ENCODE results near the gene SQSTM1.
A peak's percentile ranks its signal among the peaks of the same experiment; 100 is the strongest.

Gene SQSTM1

DNA sequence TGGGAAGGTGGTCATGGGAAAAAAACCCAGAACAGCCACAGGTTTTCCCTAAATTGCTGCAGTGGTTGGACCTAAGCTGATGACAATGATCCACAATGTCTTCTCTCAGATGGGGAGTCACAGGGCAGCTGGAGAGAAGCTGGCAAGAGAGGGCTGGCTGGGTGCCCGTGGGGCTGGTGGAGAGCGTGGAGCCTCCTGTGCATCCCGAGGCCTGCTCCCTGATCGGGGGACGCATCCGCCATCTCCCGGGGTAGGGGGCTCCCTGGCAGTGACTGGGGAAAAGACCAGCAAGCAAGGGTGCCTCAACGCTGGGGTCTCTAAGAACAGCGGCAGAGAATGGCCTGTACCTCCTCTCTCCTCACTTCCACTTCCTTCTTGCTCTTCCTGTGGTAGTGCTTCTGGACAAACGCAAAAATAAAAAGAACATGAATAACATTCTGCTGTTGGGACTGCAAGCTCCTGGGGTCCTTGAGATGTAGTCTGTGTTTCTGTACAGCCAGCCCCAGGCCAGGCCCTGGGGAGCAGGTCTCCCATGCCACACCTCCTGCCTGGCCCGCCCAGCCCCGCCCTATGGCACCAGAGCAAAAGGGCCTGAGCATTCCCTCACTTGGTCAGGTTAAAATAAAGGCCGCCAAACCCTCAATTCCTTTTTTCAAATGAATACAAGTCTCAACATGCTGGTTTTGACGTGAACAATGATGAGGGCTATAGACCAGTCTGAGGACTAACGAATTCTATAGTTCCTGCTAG, 45.0 kb downstream of the SQSTM1 start:
- DNase-seq (ENCODE audit: low read depth), result no peak
- H3K4me3 ChIP-seq (ENCODE audit: low read depth, low read length), result no peak overlapping the region
- TF ChIP-seq, protein P1, sequence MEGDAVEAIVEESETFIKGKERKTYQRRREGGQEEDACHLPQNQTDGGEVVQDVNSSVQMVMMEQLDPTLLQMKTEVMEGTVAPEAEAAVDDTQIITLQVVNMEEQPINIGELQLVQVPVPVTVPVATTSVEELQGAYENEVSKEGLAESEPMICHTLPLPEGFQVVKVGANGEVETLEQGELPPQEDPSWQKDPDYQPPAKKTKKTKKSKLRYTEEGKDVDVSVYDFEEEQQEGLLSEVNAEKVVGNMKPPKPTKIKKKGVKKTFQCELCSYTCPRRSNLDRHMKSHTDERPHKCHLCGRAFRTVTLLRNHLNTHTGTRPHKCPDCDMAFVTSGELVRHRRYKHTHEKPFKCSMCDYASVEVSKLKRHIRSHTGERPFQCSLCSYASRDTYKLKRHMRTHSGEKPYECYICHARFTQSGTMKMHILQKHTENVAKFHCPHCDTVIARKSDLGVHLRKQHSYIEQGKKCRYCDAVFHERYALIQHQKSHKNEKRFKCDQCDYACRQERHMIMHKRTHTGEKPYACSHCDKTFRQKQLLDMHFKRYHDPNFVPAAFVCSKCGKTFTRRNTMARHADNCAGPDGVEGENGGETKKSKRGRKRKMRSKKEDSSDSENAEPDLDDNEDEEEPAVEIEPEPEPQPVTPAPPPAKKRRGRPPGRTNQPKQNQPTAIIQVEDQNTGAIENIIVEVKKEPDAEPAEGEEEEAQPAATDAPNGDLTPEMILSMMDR (IDR thresholded peaks at IDR 0.05; ENCODE audit: low read depth, low read length, missing control alignments), result no peak

DNA sequence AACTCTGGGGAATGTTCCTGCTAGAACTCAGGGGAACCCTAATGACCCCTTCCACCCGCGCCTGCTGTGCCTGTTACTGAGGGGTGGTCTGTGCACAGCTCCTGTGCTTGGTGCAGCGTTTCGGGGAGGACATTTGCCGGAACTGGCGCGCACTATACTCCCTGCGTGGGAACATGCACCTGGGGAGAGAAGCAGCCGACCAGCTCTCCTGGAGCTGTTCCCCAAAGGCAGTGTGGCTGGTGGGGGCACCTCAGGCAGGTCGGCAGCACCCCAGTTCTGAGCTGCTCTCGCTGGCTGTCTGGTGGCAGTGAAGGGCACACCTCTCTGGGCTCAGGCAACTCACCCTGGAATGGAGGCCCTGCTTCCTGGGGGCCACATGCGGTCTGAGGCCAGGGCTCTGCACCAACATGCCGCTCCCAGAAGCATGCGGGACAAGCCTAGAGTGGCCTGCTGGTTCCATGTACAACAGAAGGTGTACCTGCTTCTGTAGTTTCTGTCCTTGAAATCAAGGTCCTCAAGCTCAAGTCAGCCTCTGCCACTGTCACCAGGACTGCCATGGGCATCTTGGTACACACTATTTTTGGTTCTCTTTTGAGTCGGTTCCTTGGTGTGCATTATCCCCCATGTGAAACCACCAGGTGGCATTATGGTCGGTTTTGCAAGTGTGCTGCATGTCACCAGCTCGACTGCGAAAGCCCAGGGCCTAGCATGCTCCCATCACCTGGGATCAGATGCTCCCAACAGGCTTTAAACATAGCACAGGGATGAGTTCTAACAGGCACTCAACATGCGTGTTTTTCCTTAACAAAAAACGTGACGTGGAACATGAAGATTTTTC, 45.8 kb downstream of the SQSTM1 start:
- no peak for DNase-seq (ENCODE audit: low read depth)
- TF ChIP-seq, protein P1 (IDR thresholded peaks at IDR 0.05; ENCODE audit: low read depth, low read length, missing control alignments), result peak; percentile 49

DNA sequence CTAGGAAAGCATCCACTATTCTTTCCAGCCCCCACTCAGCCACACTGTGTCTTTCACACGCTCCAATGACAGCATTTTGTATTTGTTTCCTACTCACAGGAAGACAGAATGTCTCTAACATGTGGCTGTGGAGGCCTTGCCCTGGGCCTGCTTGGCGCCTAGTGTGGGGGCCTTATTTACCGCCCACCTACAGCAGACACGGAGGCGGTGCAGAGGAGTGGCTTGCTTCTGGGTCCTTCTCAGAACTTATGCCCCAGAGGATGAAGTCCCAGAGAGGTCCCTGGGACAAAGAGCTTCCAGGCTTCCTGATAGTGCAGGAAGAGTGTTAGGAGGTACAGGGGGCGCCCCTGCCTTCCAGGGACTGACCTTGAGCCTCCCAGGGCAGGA, 46.4 kb downstream of the SQSTM1 start:
- TF ChIP-seq, protein P1 (IDR thresholded peaks at IDR 0.05; ENCODE audit: low read depth, low read length, missing control alignments), result no peak
- no peak for DNase-seq (ENCODE audit: low read depth)
- no peak overlapping the region for H3K4me3 ChIP-seq (ENCODE audit: low read depth, low read length)

More for the DNA sequence above, 45.8 kb downstream of the SQSTM1 start:
- no peak overlapping the region for H3K4me3 ChIP-seq (ENCODE audit: low read depth, low read length)

DNA sequence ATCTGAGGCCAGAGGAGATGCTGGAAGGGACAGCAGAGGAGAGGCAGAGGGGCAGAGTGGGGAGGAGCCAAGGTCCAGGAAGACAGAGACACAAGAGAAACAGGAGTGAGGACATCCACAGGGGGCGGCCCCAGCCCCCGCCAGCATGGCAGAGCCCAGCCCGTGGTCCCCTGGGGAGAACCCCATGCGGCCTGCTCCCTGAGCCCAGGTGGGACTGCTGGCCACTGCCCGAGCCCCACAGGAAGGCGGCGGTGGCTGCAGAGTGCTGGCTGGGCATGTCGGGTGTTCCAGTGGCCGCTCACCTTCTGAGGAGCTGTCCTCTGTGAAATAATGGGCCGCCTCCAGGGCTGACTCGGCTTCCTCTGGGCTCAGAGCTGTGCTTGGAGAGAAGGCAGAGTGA, 46.8 kb downstream of the SQSTM1 start:
- H3K4me3 ChIP-seq (ENCODE audit: low read depth, low read length), result no peak overlapping the region
- DNase-seq (ENCODE audit: low read depth), result no peak
- TF ChIP-seq, protein P1 (IDR thresholded peaks at IDR 0.05; ENCODE audit: low read depth, low read length, missing control alignments), result no peak

DNA sequence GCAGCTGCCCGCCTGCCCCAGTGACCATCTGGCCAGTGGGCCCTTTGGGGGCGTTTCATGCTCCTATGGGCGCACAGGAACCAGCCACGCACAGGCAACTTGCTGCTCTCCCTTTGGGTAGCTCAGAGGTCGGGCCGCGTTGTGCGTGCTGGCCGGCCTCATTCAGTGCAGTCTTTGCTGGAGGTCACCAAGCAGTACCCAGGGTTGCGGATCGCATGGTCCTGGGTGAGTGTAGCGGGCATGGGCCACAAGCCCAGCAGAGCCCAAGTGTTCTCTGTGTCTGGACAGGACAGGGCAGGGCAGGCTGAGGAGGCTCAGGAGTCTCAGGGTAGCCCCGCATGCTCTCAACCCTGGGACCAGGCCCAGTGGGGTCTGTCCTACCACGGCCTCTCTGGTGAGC, 47.8 kb downstream of the SQSTM1 start:
- TF ChIP-seq, protein P1 (IDR thresholded peaks at IDR 0.05; ENCODE audit: low read depth, low read length, missing control alignments), result no peak
- DNase-seq (ENCODE audit: low read depth), result no peak
- H3K4me3 ChIP-seq (ENCODE audit: low read depth, low read length), result no peak overlapping the region

DNA sequence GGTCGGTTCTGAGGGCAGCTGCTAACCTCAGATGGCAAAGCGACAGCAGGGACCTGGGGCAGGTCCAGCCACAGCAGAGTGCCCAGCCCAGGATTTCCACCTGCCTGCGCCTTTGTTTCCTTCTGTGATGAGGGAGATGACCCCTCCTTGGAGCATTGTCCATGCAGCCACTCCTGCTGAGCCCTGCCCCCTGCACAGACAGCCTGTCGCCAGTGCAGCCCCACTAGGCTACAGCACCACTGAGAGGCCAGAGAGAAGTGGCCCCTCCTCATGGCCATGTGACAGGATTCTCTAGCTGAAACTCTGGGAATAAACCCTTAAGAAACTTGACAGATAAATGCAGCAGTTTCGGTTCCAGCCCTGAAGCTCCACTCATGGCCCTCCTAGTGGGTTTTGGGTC, 48.4 kb downstream of the SQSTM1 start:
- TF ChIP-seq, protein P1 (IDR thresholded peaks at IDR 0.05; ENCODE audit: low read depth, low read length, missing control alignments), result no peak
- DNase-seq (ENCODE audit: low read depth), result no peak
- H3K4me3 ChIP-seq (ENCODE audit: low read depth, low read length), result no peak overlapping the region
